Measurements from ENCODE around the gene CACNA1C.

The CACNA1C gene

GRCh38 chr12:2402073-2402579 is 349.3 kb downstream of the CACNA1C start:
- DNase-seq, result no peak
- H3K9me3 ChIP-seq (ENCODE audit: insufficient read depth, low read length, severe bottlenecking), result no peaks in the 10 kb centered on the region
- H3K4me3 ChIP-seq (ENCODE audit: low read depth in 1 of 2, low read length in 2 of 2), result no peak overlapping the region
- H3K79me2 ChIP-seq (ENCODE audit: insufficient read depth, low read length), result no peaks in the 10 kb centered on the region
- H3K9ac ChIP-seq (ENCODE audit: low read depth, low read length), result no peak overlapping the region
- no peak overlapping the region for H3K27ac ChIP-seq (ENCODE audit: low read length)
- H3K27me3 ChIP-seq (ENCODE audit: insufficient read depth, low read length, poor library complexity), result peaks cover 3% of the 10 kb centered on the region
- H3K4me1 ChIP-seq (ENCODE audit: insufficient read depth, low read length), result no peaks in the 10 kb centered on the region
- no peaks in the 10 kb centered on the region for H4K20me1 ChIP-seq (ENCODE audit: insufficient read depth, low read length)
- no peak overlapping the region for H3K4me2 ChIP-seq (ENCODE audit: insufficient read depth, low read length)
- ATAC-seq (ENCODE audit: insufficient read depth, low read depth), result no peak
- TF ChIP-seq EZH2 (IDR thresholded peaks at IDR 0.05; ENCODE audit: borderline replicate concordance, low read depth, low read length, severe bottlenecking), result no peak
- TF ChIP-seq, protein P1, sequence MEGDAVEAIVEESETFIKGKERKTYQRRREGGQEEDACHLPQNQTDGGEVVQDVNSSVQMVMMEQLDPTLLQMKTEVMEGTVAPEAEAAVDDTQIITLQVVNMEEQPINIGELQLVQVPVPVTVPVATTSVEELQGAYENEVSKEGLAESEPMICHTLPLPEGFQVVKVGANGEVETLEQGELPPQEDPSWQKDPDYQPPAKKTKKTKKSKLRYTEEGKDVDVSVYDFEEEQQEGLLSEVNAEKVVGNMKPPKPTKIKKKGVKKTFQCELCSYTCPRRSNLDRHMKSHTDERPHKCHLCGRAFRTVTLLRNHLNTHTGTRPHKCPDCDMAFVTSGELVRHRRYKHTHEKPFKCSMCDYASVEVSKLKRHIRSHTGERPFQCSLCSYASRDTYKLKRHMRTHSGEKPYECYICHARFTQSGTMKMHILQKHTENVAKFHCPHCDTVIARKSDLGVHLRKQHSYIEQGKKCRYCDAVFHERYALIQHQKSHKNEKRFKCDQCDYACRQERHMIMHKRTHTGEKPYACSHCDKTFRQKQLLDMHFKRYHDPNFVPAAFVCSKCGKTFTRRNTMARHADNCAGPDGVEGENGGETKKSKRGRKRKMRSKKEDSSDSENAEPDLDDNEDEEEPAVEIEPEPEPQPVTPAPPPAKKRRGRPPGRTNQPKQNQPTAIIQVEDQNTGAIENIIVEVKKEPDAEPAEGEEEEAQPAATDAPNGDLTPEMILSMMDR (IDR thresholded peaks at IDR 0.05; ENCODE audit: borderline replicate concordance, extremely low read depth, low read length, poor library complexity, severe bottlenecking), result no peak
- no peak overlapping the region for H2AFZ ChIP-seq (ENCODE audit: low read depth, low read length)
- H3K36me3 ChIP-seq (ENCODE audit: insufficient read depth, low read length), result no peaks in the 10 kb centered on the region

- H3K9me3 ChIP-seq (ENCODE audit: insufficient read depth, low read length, severe bottlenecking), result no peaks in the 10 kb centered on the region
- H3K9ac ChIP-seq (ENCODE audit: low read depth, low read length), result no peak overlapping the region
- TF ChIP-seq, protein P1 (IDR thresholded peaks at IDR 0.05; ENCODE audit: borderline replicate concordance, extremely low read depth, low read length, poor library complexity, severe bottlenecking), result no peak
- TF ChIP-seq EZH2 (IDR thresholded peaks at IDR 0.05; ENCODE audit: borderline replicate concordance, low read depth, low read length, severe bottlenecking), result no peak
- no peaks in the 10 kb centered on the region for H3K36me3 ChIP-seq (ENCODE audit: insufficient read depth, low read length)
- no peak overlapping the region for H3K4me2 ChIP-seq (ENCODE audit: insufficient read depth, low read length)
- H3K4me3 ChIP-seq (ENCODE audit: low read depth in 1 of 2, low read length in 2 of 2), result no peak overlapping the region
- no peaks in the 10 kb centered on the region for H3K4me1 ChIP-seq (ENCODE audit: insufficient read depth, low read length)
- peaks cover 3% of the 10 kb centered on the region for H3K27me3 ChIP-seq (ENCODE audit: insufficient read depth, low read length, poor library complexity)
- ATAC-seq (ENCODE audit: insufficient read depth, low read depth) (no peak), DNase-seq (no peak)
- no peak overlapping the region for H2AFZ ChIP-seq (ENCODE audit: low read depth, low read length)
- H3K79me2 ChIP-seq (ENCODE audit: insufficient read depth, low read length), result no peaks in the 10 kb centered on the region
- H4K20me1 ChIP-seq (ENCODE audit: insufficient read depth, low read length), result no peaks in the 10 kb centered on the region
- H3K27ac ChIP-seq (ENCODE audit: low read length), result no peak overlapping the region
Measured at GRCh38 chr12:2403221-2403976, 350.6 kb downstream of the CACNA1C start.

GRCh38 chr12:2405039-2405438 is 352.3 kb downstream of the CACNA1C start:
- Histone ChIP-seq H3K27ac (ENCODE audit: low read length) (no peak overlapping the region), H4K20me1 (ENCODE audit: insufficient read depth, low read length) (no peaks in the 10 kb centered on the region), H3K79me2 (ENCODE audit: insufficient read depth, low read length) (no peaks in the 10 kb centered on the region), H3K36me3 (ENCODE audit: insufficient read depth, low read length) (no peaks in the 10 kb centered on the region), H3K4me2 (ENCODE audit: insufficient read depth, low read length) (no peak overlapping the region), H3K9me3 (ENCODE audit: insufficient read depth, low read length, severe bottlenecking) (no peaks in the 10 kb centered on the region), H2AFZ (ENCODE audit: low read depth, low read length) (no peak overlapping the region), H3K27me3 (ENCODE audit: insufficient read depth, low read length, poor library complexity) (peaks cover 3% of the 10 kb centered on the region), H3K4me3 (ENCODE audit: low read depth in 1 of 2, low read length in 2 of 2) (no peak overlapping the region), H3K9ac (ENCODE audit: low read depth, low read length) (no peak overlapping the region), H3K4me1 (ENCODE audit: insufficient read depth, low read length) (no peaks in the 10 kb centered on the region)
- TF ChIP-seq EZH2 (IDR thresholded peaks at IDR 0.05; ENCODE audit: borderline replicate concordance, low read depth, low read length, severe bottlenecking), result no peak
- TF ChIP-seq, protein P1 (IDR thresholded peaks at IDR 0.05; ENCODE audit: borderline replicate concordance, extremely low read depth, low read length, poor library complexity, severe bottlenecking), result no peak
- DNase-seq (no peak), ATAC-seq (ENCODE audit: insufficient read depth, low read depth) (no peak)

Data from DND-41 (cell line).